SK-N-SH treated with all-trans-retinoic acid at 6 μM for 48 hours (cell line): ENCODE data around the gene SLC25A25.

Source experiments
- ATAC-seq: fragments of 200-7000 bp; cut with Tn5 transposase; 3 replicates; pipeline ENCODE4 v1.9.1; 2020; ENCODE audit warnings: mild to moderate bottlenecking, moderate library complexity
- ARNTL ChIP-seq: fragments of 450-650 bp; formaldehyde crosslinking; IDR thresholded peaks from 2 replicates; pipeline ENCODE4 v1.5.0; 2020; ENCODE audit warnings: low read depth, mild to moderate bottlenecking, moderate library complexity, borderline replicate concordance
- BACH2 ChIP-seq: fragments of 250-450 bp; sonication (Bioruptor Pico); IDR thresholded peaks from 2 replicates; pipeline ENCODE4 v1.9.0; 2021; ENCODE audit warnings: mild to moderate bottlenecking, borderline replicate concordance
- CSDC2 ChIP-seq: fragments of 250-450 bp; sonication (Bioruptor Pico); IDR thresholded peaks from 2 replicates; pipeline ENCODE4 v1.5.0; 2020; ENCODE audit warnings: mild to moderate bottlenecking, moderate library complexity
- ESRRG ChIP-seq: fragments of 250-450 bp; sonication (Bioruptor Pico); IDR thresholded peaks from 2 replicates; pipeline ENCODE4 v1.6.1; 2021; ENCODE audit warnings: mild to moderate bottlenecking
- GLIS3 ChIP-seq: fragments of 250-450 bp; sonication (Bioruptor Pico); IDR thresholded peaks from 2 replicates; pipeline ENCODE4 v1.5.0; 2020; ENCODE audit warnings: mild to moderate bottlenecking, moderate library complexity
- ISL1 ChIP-seq: fragments of 250-450 bp; sonication (Bioruptor Pico); IDR thresholded peaks from 2 replicates; pipeline ENCODE4 v2.1.2; 2022; ENCODE audit warnings: mild to moderate bottlenecking, moderate library complexity
- OSR1 ChIP-seq: fragments of 250-450 bp; sonication (Bioruptor Pico); IDR thresholded peaks from 2 replicates; pipeline ENCODE4 v1.8.0; 2022; ENCODE audit warnings: moderate library complexity, mild to moderate bottlenecking, inconsistent platforms
- RARB ChIP-seq: fragments of 250-450 bp; sonication (Bioruptor Pico); IDR thresholded peaks from 2 replicates; pipeline ENCODE4 v1.8.0; 2021; ENCODE audit warnings: mild to moderate bottlenecking, moderate library complexity
- SNAI2 ChIP-seq: fragments of 250-450 bp; sonication (Bioruptor Pico); IDR thresholded peaks from 2 replicates; pipeline ENCODE4 v1.5.0; 2020; ENCODE audit warnings: mild to moderate bottlenecking, moderate library complexity
- TCF4 ChIP-seq: fragments of 250-450 bp; sonication (Bioruptor Pico); IDR thresholded peaks from 2 replicates; pipeline ENCODE4 v1.8.0; 2021; ENCODE audit warnings: mild to moderate bottlenecking, moderate library complexity, borderline replicate concordance
- TOX ChIP-seq: fragments of 250-450 bp; sonication (Bioruptor Pico); IDR thresholded peaks from 2 replicates; pipeline ENCODE4 v1.8.0; 2021; ENCODE audit warnings: mild to moderate bottlenecking, moderate library complexity, borderline replicate concordance
- ZC3H10 ChIP-seq: fragments of 250-450 bp; sonication (Bioruptor Pico); IDR thresholded peaks from 2 replicates; pipeline ENCODE4 v1.5.1; 2021; ENCODE audit warnings: mild to moderate bottlenecking, moderate library complexity
- ZFP3 ChIP-seq: fragments of 250-450 bp; sonication (Bioruptor Pico); IDR thresholded peaks from 2 replicates; pipeline ENCODE4 v1.5.0; 2020; ENCODE audit warnings: mild to moderate bottlenecking, moderate library complexity
- ZFP30 ChIP-seq: fragments of 450-650 bp; formaldehyde crosslinking; IDR thresholded peaks from 2 replicates; pipeline ENCODE4 v1.5.0; 2022; ENCODE audit warnings: mild to moderate bottlenecking, moderate library complexity
- ZNF565 ChIP-seq: fragments of 450-650 bp; formaldehyde crosslinking; conservative IDR thresholded peaks from 2 replicates; pipeline ENCODE4 v1.5.0; 2020; ENCODE audit warnings: low read depth, mild to moderate bottlenecking, moderate library complexity
- ZNF70 ChIP-seq: fragments of 450-650 bp; formaldehyde crosslinking; IDR thresholded peaks from 2 replicates; pipeline ENCODE4 v1.5.0; 2020; ENCODE audit warnings: mild to moderate bottlenecking, moderate library complexity
- ZNF8 ChIP-seq: fragments of 450-650 bp; formaldehyde crosslinking; IDR thresholded peaks from 2 replicates; pipeline ENCODE4 v1.5.0; 2020; ENCODE audit warnings: mild to moderate bottlenecking, moderate library complexity
- TF ChIP-seq, protein P1 (sequence below): fragments of 250-450 bp; sonication (Bioruptor Pico); IDR thresholded peaks from 2 replicates; pipeline ENCODE4 v1.5.1; 2021; ENCODE audit warnings: mild to moderate bottlenecking, moderate library complexity
- TF ChIP-seq, protein P2 (sequence below): fragments of 250-450 bp; sonication (Bioruptor Pico); IDR thresholded peaks from 2 replicates; pipeline ENCODE4 v1.5.0; 2020; ENCODE audit warnings: mild to moderate bottlenecking, moderate library complexity
- TF ChIP-seq, protein P3 (sequence below): fragments of 250-450 bp; sonication (Bioruptor Pico); IDR thresholded peaks from 2 replicates; pipeline ENCODE4 v1.8.0; 2020; ENCODE audit warnings: mild to moderate bottlenecking, moderate library complexity, borderline replicate concordance
- TF ChIP-seq, protein P4 (sequence below): fragments of 250-450 bp; sonication (Bioruptor Pico); IDR thresholded peaks from 2 replicates; pipeline ENCODE4 v1.8.0; 2021; ENCODE audit warnings: low read depth, mild to moderate bottlenecking, moderate library complexity, borderline replicate concordance
- TF ChIP-seq, protein P5 (sequence below): fragments of 250-450 bp; sonication (Bioruptor Pico); IDR thresholded peaks from 2 replicates; pipeline ENCODE4 v1.5.1; 2020; ENCODE audit warnings: low read depth, mild to moderate bottlenecking, moderate library complexity

SLC25A25 gene

DNA sequence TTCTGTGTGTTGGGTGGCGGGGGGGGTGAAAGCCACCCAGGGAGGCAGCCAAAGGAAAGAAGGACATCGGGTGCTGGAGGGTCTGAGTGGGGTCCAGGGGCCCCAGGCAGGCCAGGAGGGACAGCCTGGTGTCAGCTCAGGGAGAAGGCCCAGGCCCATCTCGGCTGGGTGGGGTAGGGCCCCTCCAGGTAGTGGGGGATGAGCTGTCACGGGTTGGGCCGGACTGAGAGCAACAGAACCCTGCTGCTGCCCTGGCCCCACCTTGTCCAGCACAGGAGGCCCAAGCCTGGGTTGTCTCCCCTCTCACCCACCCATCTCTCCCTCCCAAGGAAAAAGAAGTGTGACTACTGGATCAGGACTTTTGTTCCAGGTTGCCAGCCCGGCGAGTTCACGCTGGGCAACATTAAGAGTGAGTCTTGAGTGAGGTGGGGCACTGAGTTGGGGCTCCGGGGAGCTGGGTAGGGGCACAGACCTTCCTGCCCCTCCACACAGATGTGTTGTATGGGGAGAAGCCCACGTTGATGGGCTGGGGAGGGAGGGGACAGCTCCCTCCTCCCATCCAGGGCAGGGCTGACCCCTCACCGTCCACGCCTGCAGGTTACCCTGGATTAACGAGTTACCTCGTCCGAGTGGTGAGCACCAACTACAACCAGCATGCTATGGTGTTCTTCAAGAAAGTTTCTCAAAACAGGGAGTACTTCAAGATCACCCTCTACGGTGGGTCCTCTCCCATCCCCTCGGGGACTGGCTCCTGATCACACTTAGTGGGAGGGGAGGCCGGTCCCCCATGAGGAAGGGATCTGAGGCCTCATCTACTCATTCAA, 83.5 kb downstream of the SLC25A25 start:
- no peak for TF ChIP-seq BACH2 (CRISPR knock-in tag)
- TF ChIP-seq RARB (CRISPR knock-in tag) = no peak
- no peak for TF ChIP-seq TCF4 (CRISPR knock-in tag)
- TF ChIP-seq ARNTL (CRISPR knock-in tag) = no peak
- no peak for TF ChIP-seq SNAI2
- TF ChIP-seq, protein P1, sequence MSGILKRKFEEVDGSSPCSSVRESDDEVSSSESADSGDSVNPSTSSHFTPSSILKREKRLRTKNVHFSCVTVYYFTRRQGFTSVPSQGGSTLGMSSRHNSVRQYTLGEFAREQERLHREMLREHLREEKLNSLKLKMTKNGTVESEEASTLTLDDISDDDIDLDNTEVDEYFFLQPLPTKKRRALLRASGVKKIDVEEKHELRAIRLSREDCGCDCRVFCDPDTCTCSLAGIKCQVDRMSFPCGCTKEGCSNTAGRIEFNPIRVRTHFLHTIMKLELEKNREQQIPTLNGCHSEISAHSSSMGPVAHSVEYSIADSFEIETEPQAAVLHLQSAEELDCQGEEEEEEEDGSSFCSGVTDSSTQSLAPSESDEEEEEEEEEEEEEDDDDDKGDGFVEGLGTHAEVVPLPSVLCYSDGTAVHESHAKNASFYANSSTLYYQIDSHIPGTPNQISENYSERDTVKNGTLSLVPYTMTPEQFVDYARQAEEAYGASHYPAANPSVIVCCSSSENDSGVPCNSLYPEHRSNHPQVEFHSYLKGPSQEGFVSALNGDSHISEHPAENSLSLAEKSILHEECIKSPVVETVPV (CRISPR knock-in tag) = no peak
- TF ChIP-seq CSDC2 (CRISPR knock-in tag) = no peak
- no peak for TF ChIP-seq ZNF8 (CRISPR knock-in tag)
- TF ChIP-seq, protein P2, sequence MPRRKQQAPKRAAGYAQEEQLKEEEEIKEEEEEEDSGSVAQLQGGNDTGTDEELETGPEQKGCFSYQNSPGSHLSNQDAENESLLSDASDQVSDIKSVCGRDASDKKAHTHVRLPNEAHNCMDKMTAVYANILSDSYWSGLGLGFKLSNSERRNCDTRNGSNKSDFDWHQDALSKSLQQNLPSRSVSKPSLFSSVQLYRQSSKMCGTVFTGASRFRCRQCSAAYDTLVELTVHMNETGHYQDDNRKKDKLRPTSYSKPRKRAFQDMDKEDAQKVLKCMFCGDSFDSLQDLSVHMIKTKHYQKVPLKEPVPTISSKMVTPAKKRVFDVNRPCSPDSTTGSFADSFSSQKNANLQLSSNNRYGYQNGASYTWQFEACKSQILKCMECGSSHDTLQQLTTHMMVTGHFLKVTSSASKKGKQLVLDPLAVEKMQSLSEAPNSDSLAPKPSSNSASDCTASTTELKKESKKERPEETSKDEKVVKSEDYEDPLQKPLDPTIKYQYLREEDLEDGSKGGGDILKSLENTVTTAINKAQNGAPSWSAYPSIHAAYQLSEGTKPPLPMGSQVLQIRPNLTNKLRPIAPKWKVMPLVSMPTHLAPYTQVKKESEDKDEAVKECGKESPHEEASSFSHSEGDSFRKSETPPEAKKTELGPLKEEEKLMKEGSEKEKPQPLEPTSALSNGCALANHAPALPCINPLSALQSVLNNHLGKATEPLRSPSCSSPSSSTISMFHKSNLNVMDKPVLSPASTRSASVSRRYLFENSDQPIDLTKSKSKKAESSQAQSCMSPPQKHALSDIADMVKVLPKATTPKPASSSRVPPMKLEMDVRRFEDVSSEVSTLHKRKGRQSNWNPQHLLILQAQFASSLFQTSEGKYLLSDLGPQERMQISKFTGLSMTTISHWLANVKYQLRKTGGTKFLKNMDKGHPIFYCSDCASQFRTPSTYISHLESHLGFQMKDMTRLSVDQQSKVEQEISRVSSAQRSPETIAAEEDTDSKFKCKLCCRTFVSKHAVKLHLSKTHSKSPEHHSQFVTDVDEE (CRISPR knock-in tag) = no peak
- no peak for TF ChIP-seq TOX (CRISPR knock-in tag)
- TF ChIP-seq, protein P3, sequence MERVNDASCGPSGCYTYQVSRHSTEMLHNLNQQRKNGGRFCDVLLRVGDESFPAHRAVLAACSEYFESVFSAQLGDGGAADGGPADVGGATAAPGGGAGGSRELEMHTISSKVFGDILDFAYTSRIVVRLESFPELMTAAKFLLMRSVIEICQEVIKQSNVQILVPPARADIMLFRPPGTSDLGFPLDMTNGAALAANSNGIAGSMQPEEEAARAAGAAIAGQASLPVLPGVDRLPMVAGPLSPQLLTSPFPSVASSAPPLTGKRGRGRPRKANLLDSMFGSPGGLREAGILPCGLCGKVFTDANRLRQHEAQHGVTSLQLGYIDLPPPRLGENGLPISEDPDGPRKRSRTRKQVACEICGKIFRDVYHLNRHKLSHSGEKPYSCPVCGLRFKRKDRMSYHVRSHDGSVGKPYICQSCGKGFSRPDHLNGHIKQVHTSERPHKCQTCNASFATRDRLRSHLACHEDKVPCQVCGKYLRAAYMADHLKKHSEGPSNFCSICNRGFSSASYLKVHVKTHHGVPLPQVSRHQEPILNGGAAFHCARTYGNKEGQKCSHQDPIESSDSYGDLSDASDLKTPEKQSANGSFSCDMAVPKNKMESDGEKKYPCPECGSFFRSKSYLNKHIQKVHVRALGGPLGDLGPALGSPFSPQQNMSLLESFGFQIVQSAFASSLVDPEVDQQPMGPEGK = no peak
- TF ChIP-seq ZFP30 = no peak
- no peak for TF ChIP-seq OSR1 (CRISPR knock-in tag)
- TF ChIP-seq ZC3H10 (CRISPR knock-in tag) = no peak
- no peak for TF ChIP-seq ZFP3 (CRISPR knock-in tag)
- no peak for ATAC-seq

DNA sequence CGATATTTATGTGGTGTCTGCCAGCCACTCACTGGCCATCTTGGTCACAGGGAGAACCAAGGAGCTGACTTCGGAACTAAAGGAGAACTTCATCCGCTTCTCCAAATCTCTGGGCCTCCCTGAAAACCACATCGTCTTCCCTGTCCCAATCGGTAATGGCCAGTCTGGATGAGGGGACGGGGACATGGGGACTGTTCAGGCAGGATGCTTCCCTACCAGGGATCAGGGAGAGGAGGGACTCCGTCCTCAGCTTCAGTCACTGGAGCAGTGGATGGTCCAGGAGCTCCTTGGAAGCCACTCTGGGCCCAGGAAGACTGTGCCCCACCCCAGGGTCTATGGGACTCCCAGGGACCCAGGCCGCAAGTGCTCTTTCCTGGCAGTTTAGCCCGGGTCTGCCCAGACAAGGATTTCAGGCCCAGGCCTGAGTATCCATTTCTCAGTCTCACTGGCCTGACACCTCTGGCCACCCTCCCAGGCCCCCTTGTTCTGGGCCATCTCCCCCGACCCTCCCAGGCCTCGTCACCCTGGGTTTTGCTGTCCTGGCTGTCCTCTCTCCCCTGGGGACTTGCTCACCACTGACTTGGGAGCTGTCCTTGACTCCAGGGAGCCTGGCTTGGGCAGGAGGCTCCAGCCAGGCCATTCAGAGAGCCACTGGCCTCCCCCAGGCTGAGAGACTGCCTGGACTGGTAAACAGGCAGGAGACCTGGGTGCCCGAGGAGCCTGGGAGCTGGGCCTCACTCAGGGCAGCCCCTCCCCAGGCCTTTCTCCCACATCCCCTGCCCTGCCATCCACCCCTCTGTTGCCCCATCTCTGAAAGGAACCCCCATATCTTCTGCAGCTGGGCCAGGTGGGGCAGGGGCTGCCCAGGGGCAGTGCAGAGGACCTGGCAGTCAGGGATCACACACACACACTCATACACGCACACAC, 84.4 kb downstream of the SLC25A25 start:
- no peak for ATAC-seq
- TF ChIP-seq ZNF8 (CRISPR knock-in tag) = no peak
- TF ChIP-seq, protein P1 (CRISPR knock-in tag) = no peak
- TF ChIP-seq, protein P4, sequence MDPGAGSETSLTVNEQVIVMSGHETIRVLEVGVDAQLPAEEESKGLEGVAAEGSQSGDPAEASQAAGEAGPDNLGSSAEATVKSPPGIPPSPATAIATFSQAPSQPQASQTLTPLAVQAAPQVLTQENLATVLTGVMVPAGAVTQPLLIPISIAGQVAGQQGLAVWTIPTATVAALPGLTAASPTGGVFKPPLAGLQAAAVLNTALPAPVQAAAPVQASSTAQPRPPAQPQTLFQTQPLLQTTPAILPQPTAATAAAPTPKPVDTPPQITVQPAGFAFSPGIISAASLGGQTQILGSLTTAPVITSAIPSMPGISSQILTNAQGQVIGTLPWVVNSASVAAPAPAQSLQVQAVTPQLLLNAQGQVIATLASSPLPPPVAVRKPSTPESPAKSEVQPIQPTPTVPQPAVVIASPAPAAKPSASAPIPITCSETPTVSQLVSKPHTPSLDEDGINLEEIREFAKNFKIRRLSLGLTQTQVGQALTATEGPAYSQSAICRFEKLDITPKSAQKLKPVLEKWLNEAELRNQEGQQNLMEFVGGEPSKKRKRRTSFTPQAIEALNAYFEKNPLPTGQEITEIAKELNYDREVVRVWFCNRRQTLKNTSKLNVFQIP = no peak
- no peak for TF ChIP-seq GLIS3 (CRISPR knock-in tag)
- TF ChIP-seq ZNF70 (CRISPR knock-in tag) = no peak
- TF ChIP-seq ARNTL (CRISPR knock-in tag) = no peak
- no peak for TF ChIP-seq ZNF565 (CRISPR knock-in tag)
- TF ChIP-seq ZC3H10 (CRISPR knock-in tag) = no peak
- TF ChIP-seq ISL1 (CRISPR knock-in tag) = no peak
- no peak for TF ChIP-seq ZFP3 (CRISPR knock-in tag)
- no peak for TF ChIP-seq TCF4 (CRISPR knock-in tag)
- no peak for TF ChIP-seq BACH2 (CRISPR knock-in tag)
- TF ChIP-seq, protein P5, sequence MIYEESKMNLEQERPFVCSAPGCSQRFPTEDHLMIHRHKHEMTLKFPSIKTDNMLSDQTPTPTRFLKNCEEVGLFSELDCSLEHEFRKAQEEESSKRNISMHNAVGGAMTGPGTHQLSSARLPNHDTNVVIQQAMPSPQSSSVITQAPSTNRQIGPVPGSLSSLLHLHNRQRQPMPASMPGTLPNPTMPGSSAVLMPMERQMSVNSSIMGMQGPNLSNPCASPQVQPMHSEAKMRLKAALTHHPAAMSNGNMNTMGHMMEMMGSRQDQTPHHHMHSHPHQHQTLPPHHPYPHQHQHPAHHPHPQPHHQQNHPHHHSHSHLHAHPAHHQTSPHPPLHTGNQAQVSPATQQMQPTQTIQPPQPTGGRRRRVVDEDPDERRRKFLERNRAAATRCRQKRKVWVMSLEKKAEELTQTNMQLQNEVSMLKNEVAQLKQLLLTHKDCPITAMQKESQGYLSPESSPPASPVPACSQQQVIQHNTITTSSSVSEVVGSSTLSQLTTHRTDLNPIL (CRISPR knock-in tag) = no peak
- TF ChIP-seq, protein P3 = no peak
- TF ChIP-seq SNAI2 = no peak
- TF ChIP-seq ESRRG (CRISPR knock-in tag) = no peak
- TF ChIP-seq OSR1 (CRISPR knock-in tag) = no peak
- TF ChIP-seq CSDC2 (CRISPR knock-in tag) = no peak
